HG02973 (cell line): ENCODE data around the gene INPPL1.

Experiments
- ATAC-seq: cut with Tn5 transposase; IDR thresholded peaks from one replicate; pipeline ENCODE4 v1.9.1; 2021; ENCODE audit warnings: moderate library complexity; ENCODE audit not compliant: unreplicated experiment

The INPPL1 gene

GRCh38 chr11:72280037-72280436 is 55.5 kb downstream of the INPPL1 start:
- no peak for ATAC-seq

DNA sequence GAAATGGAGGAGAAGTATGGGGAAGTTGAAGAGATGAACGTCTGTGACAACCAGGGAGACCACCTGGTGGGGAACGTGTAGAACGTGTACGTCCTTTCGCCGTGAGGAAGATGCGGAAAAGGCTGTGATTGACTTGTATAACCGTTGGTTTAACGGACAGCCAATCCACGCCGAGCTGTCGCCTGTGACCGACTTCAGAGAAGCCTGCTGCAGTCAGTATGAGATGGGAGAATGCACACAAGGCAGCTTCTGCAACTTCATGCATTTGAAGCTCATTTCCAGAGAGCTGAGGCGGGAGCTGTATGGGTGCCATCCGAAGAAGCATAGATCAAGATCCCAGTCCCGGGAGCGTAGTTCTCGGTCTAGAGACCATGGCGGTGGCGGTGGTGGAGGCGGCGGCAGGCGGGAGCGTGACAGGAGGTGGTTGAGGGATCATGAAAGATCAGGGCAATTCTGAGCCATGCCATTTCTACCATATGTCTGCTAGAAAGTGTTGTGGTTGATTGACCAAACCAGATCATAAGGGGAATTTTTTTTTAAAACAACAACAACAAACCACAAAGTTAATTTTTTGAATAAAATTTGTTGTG is 56.3 kb downstream of the INPPL1 start:
- no peak for ATAC-seq

DNA sequence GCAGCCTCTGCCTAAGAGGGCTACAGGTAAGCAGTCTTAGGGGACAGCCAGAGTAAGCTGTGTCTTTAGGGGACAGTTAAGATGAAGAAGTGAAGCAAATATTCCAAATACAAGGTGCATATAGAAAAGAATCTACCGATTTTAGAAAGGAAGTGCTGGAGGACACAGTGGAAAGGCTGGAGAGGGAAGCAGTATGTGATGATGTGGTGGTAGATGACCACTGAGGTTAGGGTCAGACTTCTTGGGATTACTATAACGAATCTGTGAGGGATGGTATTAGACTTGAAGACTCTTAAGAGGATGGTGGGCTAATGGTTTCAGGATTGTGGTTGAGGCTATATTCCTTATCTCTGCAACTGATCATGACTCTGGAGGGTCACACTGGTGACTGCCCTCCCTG is 59.4 kb downstream of the INPPL1 start:
- no peak for ATAC-seq

DNA sequence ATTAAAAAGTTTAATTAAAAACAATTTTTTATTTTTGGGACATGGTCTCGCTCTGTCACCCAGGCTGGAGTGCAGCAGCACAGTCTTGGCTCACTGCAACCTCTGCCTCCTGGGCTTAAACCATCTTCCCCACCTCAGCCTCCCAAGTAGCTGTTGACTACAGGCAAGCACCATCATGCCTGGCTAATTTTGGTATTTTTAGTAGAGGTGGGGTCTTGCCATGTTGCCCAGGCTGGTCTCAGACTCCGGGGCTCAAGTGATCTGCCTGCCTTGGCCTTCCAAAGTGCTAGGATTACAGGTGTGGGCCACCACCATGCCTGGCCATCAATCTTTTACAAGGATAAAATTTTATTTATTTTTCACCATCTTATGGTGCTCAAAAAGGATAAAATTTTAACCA is 62.7 kb downstream of the INPPL1 start:
- ATAC-seq = no peak
